ENCODE results near the gene LMTK2. TPM values are rescaled to one million over a fixed set of nuclear protein-coding genes. Genes with fewer than 3 reads are reported as not detected.

LMTK2 gene
- polyA plus RNA-seq, 1 donor from 2014 or later: 11.9 TPM

GRCh38 chr7:98238076-98238475 lies 131.4 kb downstream of the LMTK2 start:
- no peak overlapping the region for H3K4me2 ChIP-seq (ENCODE audit: low read length)
- H3K4me3 ChIP-seq (ENCODE audit: low read length): no peak overlapping the region
- no peaks in the 10 kb centered on the region for H3K9me3 ChIP-seq (ENCODE audit: low read length)
- TF ChIP-seq MXI1 (conservative IDR thresholded peaks at IDR 0.05; ENCODE audit: poor library complexity, severe bottlenecking): no peak
- no peak for TF ChIP-seq POLR2AphosphoS5 (IDR thresholded peaks at IDR 0.05)
- no peak for TF ChIP-seq RAD21 (conservative IDR thresholded peaks at IDR 0.05)
- no peak for TF ChIP-seq TAF1 (IDR thresholded peaks at IDR 0.05; ENCODE audit: low read depth)
- TF ChIP-seq EZH2 (IDR thresholded peaks at IDR 0.05; ENCODE audit: borderline replicate concordance, insufficient read depth, low read length, poor library complexity, severe bottlenecking): no peak
- no peak for TF ChIP-seq EP300 (conservative IDR thresholded peaks at IDR 0.05; ENCODE audit: poor library complexity, severe bottlenecking)
- no peak for TF ChIP-seq SMC3 (conservative IDR thresholded peaks at IDR 0.05; ENCODE audit: poor library complexity)
- no peak for TF ChIP-seq REST (IDR thresholded peaks at IDR 0.05; ENCODE audit: borderline replicate concordance)
- no peak for TF ChIP-seq CTCF (IDR thresholded peaks at IDR 0.05; ENCODE audit: poor library complexity, severe bottlenecking)
- no peaks in the 10 kb centered on the region for H4K20me1 ChIP-seq (ENCODE audit: insufficient read depth)
- no peak overlapping the region for H3K9ac ChIP-seq (ENCODE audit: low read length)
- no peak overlapping the region for H3K27ac ChIP-seq (ENCODE audit: low read length)
- H3K9me2 ChIP-seq (ENCODE audit: insufficient read depth, low read length): no peaks in the 10 kb centered on the region
- no peaks in the 10 kb centered on the region for H3F3A ChIP-seq (ENCODE audit: insufficient read depth, low read length, poor library complexity, severe bottlenecking)
- H2AFZ ChIP-seq (ENCODE audit: low read depth, low read length): no peak overlapping the region
- H3K27me3 ChIP-seq (ENCODE audit: insufficient read depth, low read depth, low read length): no peaks in the 10 kb centered on the region
- H3K36me3 ChIP-seq (ENCODE audit: insufficient read depth, low read length): no peaks in the 10 kb centered on the region
- H3K79me2 ChIP-seq (replicated peaks; ENCODE audit: insufficient read depth, low read length): no peaks in the 10 kb centered on the region

GRCh38 chr7:98238976-98239375 lies 132.3 kb downstream of the LMTK2 start:
- no peaks in the 10 kb centered on the region for H3K79me2 ChIP-seq (replicated peaks; ENCODE audit: insufficient read depth, low read length)
- no peaks in the 10 kb centered on the region for H3K9me2 ChIP-seq (ENCODE audit: insufficient read depth, low read length)
- H3K9ac ChIP-seq (ENCODE audit: low read length): no peak overlapping the region
- H3K27ac ChIP-seq (ENCODE audit: low read length): no peak overlapping the region
- H2AFZ ChIP-seq (ENCODE audit: low read depth, low read length): no peak overlapping the region
- no peaks in the 10 kb centered on the region for H3K27me3 ChIP-seq (ENCODE audit: insufficient read depth, low read depth, low read length)
- H3K36me3 ChIP-seq (ENCODE audit: insufficient read depth, low read length): no peaks in the 10 kb centered on the region
- H3F3A ChIP-seq (ENCODE audit: insufficient read depth, low read length, poor library complexity, severe bottlenecking): no peaks in the 10 kb centered on the region
- H3K9me3 ChIP-seq (ENCODE audit: low read length): no peaks in the 10 kb centered on the region
- TF ChIP-seq EZH2 (IDR thresholded peaks at IDR 0.05; ENCODE audit: borderline replicate concordance, insufficient read depth, low read length, poor library complexity, severe bottlenecking) (no peak), CTCF (IDR thresholded peaks at IDR 0.05; ENCODE audit: poor library complexity, severe bottlenecking) (no peak), REST (IDR thresholded peaks at IDR 0.05; ENCODE audit: borderline replicate concordance) (no peak), TAF1 (IDR thresholded peaks at IDR 0.05; ENCODE audit: low read depth) (no peak), SMC3 (conservative IDR thresholded peaks at IDR 0.05; ENCODE audit: poor library complexity) (no peak), POLR2AphosphoS5 (IDR thresholded peaks at IDR 0.05) (no peak), MXI1 (conservative IDR thresholded peaks at IDR 0.05; ENCODE audit: poor library complexity, severe bottlenecking) (no peak), RAD21 (conservative IDR thresholded peaks at IDR 0.05) (no peak), EP300 (conservative IDR thresholded peaks at IDR 0.05; ENCODE audit: poor library complexity, severe bottlenecking) (no peak)
- no peak overlapping the region for H3K4me2 ChIP-seq (ENCODE audit: low read length)
- H4K20me1 ChIP-seq (ENCODE audit: insufficient read depth): no peaks in the 10 kb centered on the region
- H3K4me3 ChIP-seq (ENCODE audit: low read length): no peak overlapping the region

All from neural cell (in vitro differentiated cells).